Activated B cell treated with CpG ODN at 0.5 μM for 24 hours (primary cell): ENCODE results near the gene TMEM121B. TPM values are rescaled to one million over a fixed set of nuclear protein-coding genes. Genes with fewer than 3 reads are reported as not detected.
A peak's percentile ranks its signal among the peaks of the same experiment; 100 is the strongest.

ENCODE experiments used
- ATAC-seq: fragments of 200-7000 bp; cut with Tn5 transposase; one replicate; pipeline ENCODE4 v1.10.0; 2021; ENCODE audit warnings: low read depth, mild to moderate bottlenecking, moderate library complexity
- CTCF ChIA-PET: fragments of 350-600 bp; sonication (Branson Sonifier 250); formaldehyde crosslinking; loops from one replicate; lab custom pipeline; 2021; ENCODE audit warnings: antibody characterized with exemption; lab: Charles Lee
- POLR2A ChIA-PET: fragments of 350-600 bp; sonication (Branson Sonifier 250); formaldehyde crosslinking; loops from one replicate; lab custom pipeline; 2021; ENCODE audit warnings: antibody characterized with exemption; lab: Charles Lee
- DNase-seq: peaks from one replicate; pipeline ENCODE4 v3.0.0; 2022
- H3K27ac Mint-ChIP-seq: one replicate; pipeline ENCODE4 v1.8.0; 2020; ENCODE audit warnings: mixed read lengths
- H3K27me3 Mint-ChIP-seq: one replicate; pipeline ENCODE4 v1.8.0; 2021; ENCODE audit warnings: mixed read lengths
- H3K36me3 Mint-ChIP-seq: one replicate; pipeline ENCODE4 v1.8.0; 2021; ENCODE audit warnings: low read depth, mixed read lengths
- H3K4me1 Mint-ChIP-seq: one replicate; pipeline ENCODE4 v1.8.0; 2021; ENCODE audit warnings: mixed read lengths
- H3K4me3 Mint-ChIP-seq: one replicate; pipeline ENCODE4 v1.8.0; 2020; ENCODE audit warnings: mild to moderate bottlenecking, mixed read lengths
- H3K9me3 Mint-ChIP-seq: one replicate; pipeline ENCODE4 v1.8.0; 2020; ENCODE audit warnings: mixed read lengths
- CTCF ChIP-seq: fragments of 200-600 bp; IDR thresholded peaks from one replicate; pipeline ENCODE4 v1.8.0; 2022; ENCODE audit warnings: antibody characterized with exemption, mild to moderate bottlenecking
- intact Hi-C: fragments of 100-400 bp; cut with micrococcal nuclease; formaldehyde crosslinking; loops from one replicate; pipeline ENCODE4 v1.15.1; 2024
- total RNA-seq: library from RNA; stranded (reverse); gene quantifications from 2 replicates; pipeline ENCODE4 v1.2.3, GENCODE V29; 2022

The TMEM121B gene
- total RNA-seq, 1 donor from 2014 or later = 0.16 TPM

- POLR2A ChIA-PET = no interaction called here
- peaks cover 35% of the 10 kb centered on the region for H3K4me1 Mint-ChIP-seq
- intact Hi-C loops = no loop called here
- TF ChIP-seq CTCF = no peak
- H3K4me3 Mint-ChIP-seq = no peak overlapping the region
- H3K9me3 Mint-ChIP-seq = no peaks in the 10 kb centered on the region
- DNase-seq = no peak
- CTCF ChIA-PET = no interaction called here
- no peak overlapping the region for H3K27ac Mint-ChIP-seq
- ATAC-seq = peak; percentile 37
- H3K36me3 Mint-ChIP-seq = no peaks in the 10 kb centered on the region
- peaks cover 27% of the 10 kb centered on the region for H3K27me3 Mint-ChIP-seq
Observed at GRCh38 chr22:17120711-17121232, 388 bp downstream of the TMEM121B start.

GRCh38 chr22:17120281-17120680, 879 bp downstream of the TMEM121B start:
- Mint-ChIP-seq H3K27me3 (peaks cover 27% of the 10 kb centered on the region), H3K4me3 (peak overlapping the region; percentile 24), H3K9me3 (no peaks in the 10 kb centered on the region), H3K36me3 (no peaks in the 10 kb centered on the region), H3K27ac (no peak overlapping the region), H3K4me1 (peaks cover 35% of the 10 kb centered on the region)
- no peak for TF ChIP-seq CTCF
- DNase-seq (peak; percentile 44), ATAC-seq (peak; percentile 71)
- intact Hi-C loops = no loop called here
- ChIA-PET CTCF (no interaction called here), POLR2A (no interaction called here)

GRCh38 chr22:17119481-17120202, 1.5 kb downstream of the TMEM121B start:
- Mint-ChIP-seq H3K4me3 (peak overlapping the region; percentile 41), H3K27ac (no peak overlapping the region), H3K4me1 (peaks cover 35% of the 10 kb centered on the region), H3K9me3 (no peaks in the 10 kb centered on the region), H3K36me3 (no peaks in the 10 kb centered on the region), H3K27me3 (peaks cover 27% of the 10 kb centered on the region)
- no peak for TF ChIP-seq CTCF
- ChIA-PET POLR2A (no interaction called here), CTCF (no interaction called here)
- ATAC-seq = no peak
- no peak for DNase-seq
- intact Hi-C loops = no loop called here

- Mint-ChIP-seq H3K4me3 (peak overlapping the region; percentile 52), H3K27me3 (peaks cover 23% of the 10 kb centered on the region), H3K27ac (no peak overlapping the region), H3K9me3 (no peaks in the 10 kb centered on the region), H3K4me1 (peaks cover 35% of the 10 kb centered on the region), H3K36me3 (no peaks in the 10 kb centered on the region)
- intact Hi-C loops = no loop called here
- ATAC-seq (no peak), DNase-seq (no peak)
- ChIA-PET CTCF (interaction anchor here (1.6 kb wide), 1 partner anchor 53 kb away, joined by 4 read pairs; no protein-coding TSS in a partner anchor), POLR2A (interaction anchor here (0.6 kb wide), 1 partner anchor 35 kb away, joined by 4 read pairs; no protein-coding TSS in a partner anchor)
- no peak for TF ChIP-seq CTCF
Observed at GRCh38 chr22:17118342-17118741, 2.8 kb downstream of the TMEM121B start.

GRCh38 chr22:17117890-17118289, 3.3 kb downstream of the TMEM121B start:
- peak overlapping the region; percentile 52 for H3K4me3 Mint-ChIP-seq

More at GRCh38 chr22:17117890-17118289, 3.3 kb downstream of the TMEM121B start:
- no peak overlapping the region for H3K27ac Mint-ChIP-seq
- ATAC-seq = no peak
- H3K27me3 Mint-ChIP-seq = peaks cover 23% of the 10 kb centered on the region
- no peak for TF ChIP-seq CTCF
- intact Hi-C loops = no loop called here
- CTCF ChIA-PET = interaction anchor here (1.6 kb wide), 1 partner anchor 54 kb away, joined by 4 read pairs; no protein-coding TSS in a partner anchor
- POLR2A ChIA-PET = interaction anchor here (0.6 kb wide), 1 partner anchor 35 kb away, joined by 4 read pairs; no protein-coding TSS in a partner anchor
- no peaks in the 10 kb centered on the region for H3K36me3 Mint-ChIP-seq
- H3K9me3 Mint-ChIP-seq = no peaks in the 10 kb centered on the region
- DNase-seq = no peak
- H3K4me1 Mint-ChIP-seq = peaks cover 35% of the 10 kb centered on the region
